ENCODE results near the gene RAB7B.

- TF ChIP-seq, protein P1, sequence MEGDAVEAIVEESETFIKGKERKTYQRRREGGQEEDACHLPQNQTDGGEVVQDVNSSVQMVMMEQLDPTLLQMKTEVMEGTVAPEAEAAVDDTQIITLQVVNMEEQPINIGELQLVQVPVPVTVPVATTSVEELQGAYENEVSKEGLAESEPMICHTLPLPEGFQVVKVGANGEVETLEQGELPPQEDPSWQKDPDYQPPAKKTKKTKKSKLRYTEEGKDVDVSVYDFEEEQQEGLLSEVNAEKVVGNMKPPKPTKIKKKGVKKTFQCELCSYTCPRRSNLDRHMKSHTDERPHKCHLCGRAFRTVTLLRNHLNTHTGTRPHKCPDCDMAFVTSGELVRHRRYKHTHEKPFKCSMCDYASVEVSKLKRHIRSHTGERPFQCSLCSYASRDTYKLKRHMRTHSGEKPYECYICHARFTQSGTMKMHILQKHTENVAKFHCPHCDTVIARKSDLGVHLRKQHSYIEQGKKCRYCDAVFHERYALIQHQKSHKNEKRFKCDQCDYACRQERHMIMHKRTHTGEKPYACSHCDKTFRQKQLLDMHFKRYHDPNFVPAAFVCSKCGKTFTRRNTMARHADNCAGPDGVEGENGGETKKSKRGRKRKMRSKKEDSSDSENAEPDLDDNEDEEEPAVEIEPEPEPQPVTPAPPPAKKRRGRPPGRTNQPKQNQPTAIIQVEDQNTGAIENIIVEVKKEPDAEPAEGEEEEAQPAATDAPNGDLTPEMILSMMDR (IDR thresholded peaks at IDR 0.05): no peak
- no peak for TF ChIP-seq POLR2A (IDR thresholded peaks at IDR 0.05)
These were observed 22.8 kb downstream of the RAB7B start for GRCh38 chr1:205980237-205980870.
